ENCODE results near the gene AKAP7. TPM values are rescaled to one million over a fixed set of nuclear protein-coding genes. Genes with fewer than 3 reads are reported as not detected.
"Not testable (repeated sequence)": the region's sequence is repeated elsewhere in the genome, so short reads cannot be mapped to it uniquely, and the experiment has no call there.

The AKAP7 gene
- total and polyA plus RNA-seq, 8 donors, result 20.5 to 82.0 (median 25.9) TPM

DNA sequence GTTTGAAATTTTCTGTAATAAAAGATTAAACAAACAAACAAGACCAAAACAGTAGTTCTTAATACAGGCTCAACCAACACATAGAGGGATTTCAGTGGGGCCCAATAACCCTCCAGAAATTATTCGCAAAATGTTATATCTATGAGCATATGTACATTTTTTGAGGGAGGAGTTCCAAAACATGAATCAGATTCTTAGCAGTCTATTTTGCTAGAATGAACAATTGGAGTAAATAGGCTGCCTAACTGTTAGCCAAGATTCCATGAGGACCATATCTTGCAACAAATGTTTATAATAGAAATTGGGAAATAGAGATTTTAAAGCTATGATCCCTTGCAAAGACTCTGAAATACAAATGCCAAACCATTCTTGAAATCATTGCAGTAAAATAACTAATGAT is 186.3 kb downstream of the AKAP7 start:
- H3K9me3 ChIP-seq, result no peaks in the 10 kb centered on the region
- 89 to 98% methylated on average over 1 of the region's 1 CpG for WGBS, 2 donors
- no peak overlapping the region for H3K4me3 ChIP-seq
- DNase-seq, result no peak
- ATAC-seq, result no peak
- H3K4me1 ChIP-seq, result no peaks in the 10 kb centered on the region
- H3K27ac ChIP-seq, result no peak overlapping the region
- no peaks in the 10 kb centered on the region for H3K27me3 ChIP-seq
- H3K36me3 ChIP-seq, result no peaks in the 10 kb centered on the region
- TF ChIP-seq, protein P1, sequence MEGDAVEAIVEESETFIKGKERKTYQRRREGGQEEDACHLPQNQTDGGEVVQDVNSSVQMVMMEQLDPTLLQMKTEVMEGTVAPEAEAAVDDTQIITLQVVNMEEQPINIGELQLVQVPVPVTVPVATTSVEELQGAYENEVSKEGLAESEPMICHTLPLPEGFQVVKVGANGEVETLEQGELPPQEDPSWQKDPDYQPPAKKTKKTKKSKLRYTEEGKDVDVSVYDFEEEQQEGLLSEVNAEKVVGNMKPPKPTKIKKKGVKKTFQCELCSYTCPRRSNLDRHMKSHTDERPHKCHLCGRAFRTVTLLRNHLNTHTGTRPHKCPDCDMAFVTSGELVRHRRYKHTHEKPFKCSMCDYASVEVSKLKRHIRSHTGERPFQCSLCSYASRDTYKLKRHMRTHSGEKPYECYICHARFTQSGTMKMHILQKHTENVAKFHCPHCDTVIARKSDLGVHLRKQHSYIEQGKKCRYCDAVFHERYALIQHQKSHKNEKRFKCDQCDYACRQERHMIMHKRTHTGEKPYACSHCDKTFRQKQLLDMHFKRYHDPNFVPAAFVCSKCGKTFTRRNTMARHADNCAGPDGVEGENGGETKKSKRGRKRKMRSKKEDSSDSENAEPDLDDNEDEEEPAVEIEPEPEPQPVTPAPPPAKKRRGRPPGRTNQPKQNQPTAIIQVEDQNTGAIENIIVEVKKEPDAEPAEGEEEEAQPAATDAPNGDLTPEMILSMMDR (IDR thresholded peaks at IDR 0.05), result no peak
- FAIRE-seq, result no peak
- intact Hi-C loops (cut with DNase I), result no loop called here

DNA sequence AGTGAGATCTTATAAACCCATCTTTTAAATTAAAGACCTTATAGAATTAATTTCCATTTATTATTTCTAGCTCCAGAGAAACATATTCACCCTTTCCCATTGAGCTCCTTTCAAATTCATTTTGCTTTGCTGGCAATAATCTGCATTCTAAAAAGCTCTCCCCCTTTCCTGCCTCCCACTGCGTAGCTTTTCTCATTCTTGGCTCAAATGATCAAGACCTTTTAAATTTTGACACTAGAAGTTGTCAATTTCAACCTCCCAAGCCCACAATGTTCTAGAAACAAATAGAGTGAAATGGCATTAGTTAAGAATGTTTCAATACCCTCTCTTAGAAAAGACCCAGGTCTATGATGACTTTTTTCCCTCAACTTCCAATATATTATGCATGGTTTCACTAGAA is 186.9 kb downstream of the AKAP7 start:
- Histone ChIP-seq H3K4me1 (no peaks in the 10 kb centered on the region), H3K27ac (no peak overlapping the region), H3K36me3 (no peaks in the 10 kb centered on the region), H3K9me3 (no peaks in the 10 kb centered on the region), H3K27me3 (no peaks in the 10 kb centered on the region), H3K4me3 (no peak overlapping the region)
- intact Hi-C loops (cut with DNase I), result no loop called here
- no peak for FAIRE-seq
- no peak for ATAC-seq
- WGBS, 2 donors, result 73 to 78% methylated on average over 1 of the region's 1 CpG
- DNase-seq, result no peak
- TF ChIP-seq, protein P1 (IDR thresholded peaks at IDR 0.05), result no peak

DNA sequence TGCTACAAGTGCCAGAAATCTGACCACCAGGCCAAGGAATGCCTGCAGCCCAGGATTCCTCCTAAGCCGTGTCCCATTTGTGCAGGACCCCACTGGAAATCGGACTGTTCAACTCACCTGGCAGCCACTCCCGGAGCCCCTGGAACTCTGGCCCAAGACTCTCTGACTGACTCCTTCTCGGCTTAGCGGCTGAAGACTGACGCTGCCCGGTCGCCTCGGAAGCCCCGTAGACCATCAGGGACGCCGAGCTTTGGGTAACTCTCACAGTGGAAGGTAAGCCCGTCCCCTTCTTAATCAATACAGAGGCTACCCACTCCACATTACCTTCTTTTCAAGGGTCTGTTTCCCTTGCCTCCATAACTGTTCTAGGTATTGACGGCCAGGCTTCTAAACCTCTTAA is 190.4 kb downstream of the AKAP7 start:
- H3K9me3 ChIP-seq; DNase-seq; H3K27me3 ChIP-seq; intact Hi-C loops (cut with DNase I); H3K4me1 ChIP-seq; ATAC-seq; FAIRE-seq; H3K36me3 ChIP-seq; H3K27ac ChIP-seq; H3K4me3 ChIP-seq: not testable (repeated sequence)
- WGBS, 2 donors, result 86 to 98% methylated on average over 13 to 14 of the region's 14 CpGs

DNA sequence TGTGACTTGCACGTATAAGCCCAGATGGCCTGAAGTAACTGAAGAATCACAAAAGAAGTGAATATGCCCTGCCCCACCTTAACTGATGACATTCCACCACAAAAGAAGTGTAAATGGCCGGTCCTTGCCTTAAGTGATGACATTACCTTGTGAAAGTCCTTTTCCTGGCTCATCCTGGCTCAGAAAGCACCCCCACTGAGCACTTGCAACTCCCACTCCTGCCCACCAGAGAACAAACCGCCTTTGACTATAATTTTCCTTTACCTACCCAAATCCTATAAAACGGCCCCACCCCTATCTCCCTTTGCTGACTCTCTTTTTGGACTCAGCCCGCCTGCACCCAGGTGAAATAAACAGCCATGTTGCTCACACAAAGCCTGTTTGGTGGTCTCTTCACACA is 193.5 kb downstream of the AKAP7 start:
- DNase-seq; H3K36me3 ChIP-seq; FAIRE-seq; ATAC-seq; H3K4me3 ChIP-seq; H3K27me3 ChIP-seq; H3K4me1 ChIP-seq; H3K9me3 ChIP-seq; intact Hi-C loops (cut with DNase I); H3K27ac ChIP-seq: not testable (repeated sequence)
- WGBS, 2 donors, result 68% methylated on average over 3 to 4 of the region's 5 CpGs

DNA sequence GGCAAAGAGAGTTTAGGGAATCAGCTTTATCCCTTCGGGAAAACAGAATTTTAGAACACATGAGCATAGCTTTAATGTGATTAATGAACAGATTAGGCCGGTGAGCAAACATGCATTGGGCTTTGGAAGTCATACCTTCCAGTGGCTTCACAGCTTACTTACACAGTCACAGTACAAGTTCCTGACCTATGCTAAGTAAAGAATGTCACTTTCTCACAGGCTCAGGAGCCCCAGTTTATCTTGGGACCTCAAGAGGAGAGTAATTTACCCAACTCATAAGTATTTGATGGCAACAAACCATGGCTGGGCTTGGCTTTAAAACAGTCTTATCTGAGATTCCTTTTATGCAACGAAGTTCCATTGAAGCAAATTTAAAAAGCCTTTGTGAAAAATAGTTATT is 195.9 kb downstream of the AKAP7 start:
- FAIRE-seq (no peak), DNase-seq (no peak), ATAC-seq (no peak)
- 25 to 28% methylated on average over 3 of the region's 3 CpGs for WGBS, 2 donors
- Histone ChIP-seq H3K4me3 (no peak overlapping the region), H3K4me1 (peaks cover 0 to 5% (median 0%) of the 10 kb centered on the region in 3 donors), H3K36me3 (no peaks in the 10 kb centered on the region), H3K27me3 (no peaks in the 10 kb centered on the region), H3K9me3 (no peaks in the 10 kb centered on the region), H3K27ac (no peak overlapping the region)
- TF ChIP-seq, protein P1 (IDR thresholded peaks at IDR 0.05), result no peak
- intact Hi-C loops (cut with DNase I), result no loop called here

DNA sequence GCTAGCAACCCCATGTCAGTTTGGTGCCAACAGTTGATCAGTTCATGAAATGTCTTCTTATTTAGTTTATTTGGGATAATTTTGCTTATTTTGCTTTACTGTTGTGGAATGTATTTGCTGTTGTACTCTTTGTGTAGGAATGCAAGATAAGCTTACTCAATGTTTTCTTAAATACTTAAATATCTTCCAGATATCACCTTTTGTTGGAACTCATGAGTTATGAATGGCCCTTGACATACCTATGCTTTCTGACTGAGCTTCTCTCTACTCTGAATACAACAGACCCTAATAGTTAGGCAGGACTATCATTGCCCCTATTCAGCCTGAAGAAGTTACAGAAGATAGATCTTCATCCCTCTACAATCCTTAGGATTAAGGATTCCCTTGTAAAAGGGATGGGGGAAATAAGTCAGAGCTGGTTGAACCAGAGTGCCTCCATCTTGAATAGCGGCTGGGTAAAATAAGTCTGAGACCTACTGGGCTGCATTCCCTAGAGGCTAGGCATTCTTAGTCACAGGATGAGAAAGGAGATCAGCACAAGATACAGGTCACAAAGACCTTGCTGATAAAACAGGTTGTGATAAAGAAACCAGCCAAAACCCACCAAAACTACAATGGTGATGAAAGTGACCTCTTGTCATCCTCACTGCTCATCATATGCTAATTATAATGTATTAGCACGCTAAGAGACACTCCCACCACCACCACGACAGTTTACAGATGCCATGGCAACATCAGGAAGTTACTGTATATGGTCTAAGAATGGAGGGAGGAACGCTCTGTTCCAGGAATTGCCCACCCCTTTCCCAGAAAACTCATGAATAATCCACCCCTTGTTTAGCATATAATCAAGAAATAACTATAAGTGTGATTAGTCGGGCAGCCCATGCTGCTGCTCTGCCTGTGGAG is 196.9 kb downstream of the AKAP7 start:
- Histone ChIP-seq H3K27me3 (no peaks in the 10 kb centered on the region), H3K36me3 (no peaks in the 10 kb centered on the region), H3K27ac (no peak overlapping the region), H3K9me3 (no peaks in the 10 kb centered on the region), H3K4me3 (no peak overlapping the region), H3K4me1 (peaks cover 0 to 5% (median 0%) of the 10 kb centered on the region in 3 donors)
- DNase-seq, result no peak
- no peak for FAIRE-seq
- TF ChIP-seq, protein P1 (IDR thresholded peaks at IDR 0.05), result no peak
- ATAC-seq, result no peak
- intact Hi-C loops (cut with DNase I), result no loop called here
- WGBS, 2 donors, result 83 to 85% methylated on average over 5 of the region's 5 CpGs
